DMS79 treated with DMSO at 0.1 percent for 48 hours (cell line): ENCODE data around the gene FGFBP2.

ENCODE experiments used
- DNase-seq: peaks from one replicate; lab custom pipeline; 2025; lab: John Stamatoyannopoulos, UW

The FGFBP2 gene

DNA sequence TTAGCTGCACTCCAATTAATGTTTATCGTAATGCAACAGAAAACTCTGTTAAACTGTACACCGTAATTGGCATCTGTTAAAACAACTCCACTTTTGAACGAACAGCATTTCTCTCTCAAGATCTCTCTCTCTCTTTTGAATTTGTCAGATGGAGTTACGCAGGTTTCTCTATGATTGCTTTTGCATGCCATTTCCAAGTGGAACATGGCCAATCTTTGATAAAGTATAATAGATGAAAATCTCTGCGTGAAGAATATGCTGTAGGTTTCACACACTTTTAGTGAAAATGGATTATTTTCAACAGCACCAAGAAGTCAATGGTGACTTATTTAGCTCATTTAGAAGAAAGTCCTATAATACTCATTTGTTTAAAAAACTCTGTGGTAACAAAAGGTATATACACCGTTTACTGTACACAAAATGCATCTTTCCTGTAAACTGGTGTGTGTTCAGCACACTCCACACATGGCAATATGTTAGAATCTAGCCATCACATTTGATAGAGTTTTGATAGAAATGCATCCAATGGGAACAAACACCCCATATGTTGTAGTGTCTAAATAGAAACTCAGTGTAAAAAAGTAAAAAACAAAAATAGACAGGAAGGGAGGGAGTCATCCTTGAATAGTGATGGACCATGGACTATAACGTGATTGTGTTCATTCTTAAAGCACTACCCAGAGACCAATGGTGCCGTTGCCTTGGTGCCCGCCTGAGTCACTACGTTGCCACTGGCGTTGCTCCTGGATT lies 5.8 kb upstream of the FGFBP2 start:
- peak; percentile 21 for DNase-seq

DNA sequence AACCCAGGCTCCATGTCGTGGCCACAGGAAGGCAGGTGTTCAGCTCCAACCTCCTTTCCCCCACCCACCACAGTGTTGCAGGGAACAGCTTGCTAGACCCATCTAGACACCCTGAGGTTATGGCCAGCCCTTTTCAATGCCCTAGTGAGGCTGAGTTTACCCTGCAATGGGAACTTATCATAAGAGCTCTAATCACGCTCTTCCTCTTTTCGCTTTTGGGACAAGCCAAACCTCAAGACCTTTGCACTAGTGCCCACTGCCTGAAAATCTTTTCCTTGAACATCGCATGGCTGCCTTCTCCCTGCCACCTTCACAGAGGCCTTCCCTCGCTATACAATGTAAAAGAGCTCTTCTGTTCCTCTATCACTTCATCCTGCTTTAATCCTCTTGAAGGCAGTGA lies 2.4 kb upstream of the FGFBP2 start:
- no peak for DNase-seq

DNA sequence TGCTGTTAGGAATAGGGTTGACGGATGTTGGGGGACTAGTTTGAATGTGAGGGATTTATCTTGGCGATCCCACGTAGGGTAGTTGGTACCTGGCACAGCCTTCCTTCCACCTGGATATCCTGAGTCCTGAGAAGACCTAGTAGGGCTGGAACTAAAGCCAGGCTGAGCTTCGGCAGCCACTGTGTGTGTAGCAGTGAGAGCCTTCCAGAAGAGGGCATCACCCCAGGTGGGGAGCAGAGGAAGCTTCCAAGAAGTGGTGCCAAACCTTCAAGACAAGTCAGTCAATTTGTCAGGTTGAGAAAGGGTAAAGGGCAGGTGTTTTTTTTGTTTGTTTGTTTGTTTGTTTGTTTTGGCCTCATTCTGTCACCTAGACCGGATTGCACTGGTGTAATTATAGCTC lies 1.2 kb upstream of the FGFBP2 start:
- no peak for DNase-seq

- DNase-seq: no peak
These were observed 601 bp upstream of the FGFBP2 start for GRCh38 chr4:15963576-15963975.

- DNase-seq: no peak
These were observed 1.0 kb downstream of the FGFBP2 start for GRCh38 chr4:15961781-15962510.

GRCh38 chr4:15958562-15958961 lies 4.4 kb downstream of the FGFBP2 start:
- no peak for DNase-seq

DNA sequence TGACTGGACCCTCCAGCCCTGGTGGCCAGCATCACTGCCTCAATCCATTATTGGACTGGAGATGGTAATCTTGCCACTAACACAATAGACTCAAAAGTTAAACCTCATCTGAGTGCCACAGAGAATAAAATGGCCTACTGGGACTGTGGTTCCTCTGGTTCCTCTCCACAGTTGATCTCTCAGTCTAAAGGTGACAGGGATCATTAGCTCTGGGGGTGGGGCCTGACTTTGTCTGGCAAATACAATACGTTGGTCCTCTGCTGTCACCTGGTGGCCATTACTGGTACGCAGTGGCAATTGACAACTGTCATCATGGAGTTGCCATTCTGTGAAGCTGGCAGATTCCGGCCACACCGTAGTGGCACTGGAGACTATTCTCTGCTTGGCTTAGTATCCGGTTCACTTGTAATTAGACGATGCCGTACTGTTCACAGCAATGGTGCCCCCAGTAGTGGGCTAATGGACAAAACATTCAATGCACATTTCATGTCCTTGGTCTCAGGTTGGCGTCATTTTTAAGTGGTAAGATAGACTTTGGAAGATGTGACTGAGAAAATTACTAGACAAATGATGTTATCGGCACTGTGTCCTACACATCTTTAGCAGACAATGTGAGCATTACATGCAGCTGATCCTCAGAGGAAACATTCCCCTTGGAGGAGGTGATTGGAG lies 6.7 kb downstream of the FGFBP2 start:
- peak; percentile 3 for DNase-seq

DNA sequence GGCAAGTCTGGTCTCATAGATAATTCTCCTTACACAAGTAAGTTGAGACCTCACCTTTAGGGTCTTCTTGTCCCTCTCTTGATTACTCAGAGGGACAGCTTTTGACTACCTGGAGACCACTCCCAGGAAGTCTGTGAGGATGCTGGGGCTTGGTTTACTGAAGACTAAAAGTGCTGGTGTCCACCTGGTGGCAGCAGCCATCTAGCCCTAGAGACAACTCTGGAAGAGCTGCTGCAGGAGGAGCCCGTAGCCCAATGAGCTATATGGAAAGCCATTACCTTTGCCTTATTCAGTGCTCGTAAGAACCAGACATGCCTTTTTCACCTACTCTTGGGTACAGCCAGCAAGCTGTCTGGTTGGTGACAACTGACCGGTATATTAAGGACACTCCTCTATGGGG lies 7.3 kb downstream of the FGFBP2 start:
- no peak for DNase-seq

DNA sequence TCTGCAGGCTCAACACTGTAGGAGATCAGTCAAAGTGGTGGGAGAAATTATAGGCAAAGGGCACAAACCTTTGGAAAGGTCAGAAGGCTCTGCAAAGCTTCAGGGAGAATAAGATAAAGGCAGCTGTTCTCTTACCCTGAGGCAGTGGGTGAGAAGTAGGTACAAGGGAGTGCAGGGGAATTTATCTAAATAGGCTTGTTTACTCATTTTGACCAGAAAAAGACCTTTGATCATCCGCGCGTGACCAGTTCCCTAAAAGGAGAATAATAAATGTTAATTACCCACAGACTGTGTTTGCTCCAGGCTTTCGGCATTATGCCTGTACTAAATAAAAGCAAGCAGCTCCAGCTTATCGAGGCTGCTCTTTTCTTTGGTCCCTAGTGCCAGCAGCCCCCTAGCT lies 9.3 kb downstream of the FGFBP2 start:
- DNase-seq: no peak

- no peak for DNase-seq
These were observed 11.2 kb downstream of the FGFBP2 start for GRCh38 chr4:15951781-15952180.

GRCh38 chr4:15948826-15949225 lies 14.1 kb downstream of the FGFBP2 start:
- DNase-seq: no peak

DNA sequence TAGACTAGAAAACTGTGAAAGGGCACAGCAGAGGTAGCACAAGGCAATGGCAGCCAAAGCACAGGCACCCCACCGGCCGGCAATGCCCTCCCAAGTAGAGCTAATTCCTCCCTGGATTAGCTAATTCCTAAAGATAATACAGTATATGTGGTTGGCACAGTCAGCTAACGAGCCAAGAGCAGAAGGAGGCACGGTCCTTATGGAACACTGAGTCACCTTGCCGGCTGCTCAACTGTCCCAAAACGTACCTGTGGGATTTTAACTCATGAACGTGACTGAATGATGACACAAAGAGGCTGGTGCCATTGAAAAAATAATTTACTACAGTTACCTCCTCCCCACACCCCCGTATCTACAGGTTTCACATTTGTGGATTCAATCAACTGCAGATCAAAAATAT lies 15.3 kb downstream of the FGFBP2 start:
- no peak for DNase-seq

DNA sequence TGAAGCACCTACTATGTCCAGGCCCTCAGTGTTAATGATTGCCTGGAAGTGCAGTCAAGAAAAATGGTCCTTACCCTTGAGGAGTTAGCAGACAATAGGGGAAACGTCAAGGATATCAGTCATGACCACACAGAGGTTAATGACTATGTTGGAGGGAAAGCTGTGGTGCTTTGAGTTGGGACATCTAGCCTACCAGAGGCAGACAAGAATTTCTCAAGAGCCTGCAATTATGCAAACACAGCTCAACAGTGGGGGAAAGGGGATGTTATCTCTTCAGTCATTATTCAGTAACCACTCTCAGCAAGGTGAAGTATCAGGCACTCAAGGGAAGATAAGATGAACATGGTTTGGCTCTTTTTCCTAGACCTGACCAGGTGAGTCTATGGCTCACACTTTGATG lies 17.5 kb downstream of the FGFBP2 start:
- DNase-seq: no peak

- no peak for DNase-seq
These were observed 18.1 kb downstream of the FGFBP2 start for GRCh38 chr4:15944895-15945294.

DNA sequence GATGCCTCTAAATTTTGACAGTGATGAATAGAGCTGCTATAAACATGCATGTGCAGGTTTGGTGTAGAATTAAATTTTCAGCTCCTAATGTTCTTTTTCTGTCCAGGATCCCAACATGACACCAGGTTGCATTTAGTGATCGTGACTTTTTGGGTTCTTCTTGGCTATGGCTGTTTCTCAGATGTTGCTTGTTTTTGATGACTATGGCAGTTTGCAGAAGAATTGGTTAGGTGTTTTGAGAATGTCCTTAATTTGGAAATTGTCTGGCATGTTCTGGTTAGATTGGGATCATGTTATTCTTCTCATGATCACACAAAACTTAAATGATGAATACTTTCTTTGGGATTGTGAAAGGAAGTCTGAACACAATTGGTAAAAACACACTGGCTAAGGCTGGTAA lies 20.7 kb downstream of the FGFBP2 start:
- no peak for DNase-seq

DNA sequence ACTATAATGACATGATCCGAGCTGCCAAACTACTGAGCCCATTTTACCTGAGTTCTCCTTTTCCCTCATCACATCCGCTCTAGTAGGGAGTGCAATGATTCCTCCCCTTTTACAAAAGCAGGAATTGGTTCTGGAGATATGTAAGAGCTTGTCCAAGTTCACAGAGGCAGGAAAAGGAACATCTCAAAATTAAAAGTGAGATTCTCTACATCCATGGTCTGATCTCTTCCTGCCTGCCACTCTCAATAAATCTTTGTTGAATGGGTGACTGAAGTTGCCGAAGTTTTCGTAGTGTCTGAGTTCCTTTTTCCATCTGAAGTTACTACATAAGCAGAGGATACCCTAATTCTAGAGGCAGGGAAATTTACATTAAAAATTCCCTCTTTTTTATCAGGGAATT lies 24.3 kb downstream of the FGFBP2 start, which contains the start of gene FGFBP1:
Gene FGFBP1, minus strand, starts transcription at position 101 of the 400 bp plus-strand sequence. CDS start 2,108 bp downstream, outside the sequence.
- no peak for DNase-seq

DNA sequence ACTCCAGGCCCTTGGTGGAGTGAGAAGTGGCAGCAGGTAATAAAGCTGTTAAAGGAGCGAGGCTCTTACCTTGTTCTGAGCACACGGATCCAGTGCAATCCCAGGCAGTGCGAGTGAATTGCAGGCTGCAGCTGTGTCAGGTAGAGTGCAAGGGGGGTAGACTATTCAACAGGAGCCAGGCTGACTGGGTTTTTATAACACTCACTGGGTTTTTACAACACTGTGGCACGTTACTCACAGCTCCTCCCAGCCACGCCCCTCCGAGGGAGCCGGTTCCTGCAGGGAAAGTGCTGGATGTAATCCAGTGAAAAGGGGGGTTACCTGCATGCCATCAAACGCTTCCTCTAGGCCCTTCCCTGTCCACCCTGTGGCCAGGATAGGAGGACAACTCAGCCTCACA lies 24.8 kb downstream of the FGFBP2 start:
- peak; percentile 32 for DNase-seq

DNA sequence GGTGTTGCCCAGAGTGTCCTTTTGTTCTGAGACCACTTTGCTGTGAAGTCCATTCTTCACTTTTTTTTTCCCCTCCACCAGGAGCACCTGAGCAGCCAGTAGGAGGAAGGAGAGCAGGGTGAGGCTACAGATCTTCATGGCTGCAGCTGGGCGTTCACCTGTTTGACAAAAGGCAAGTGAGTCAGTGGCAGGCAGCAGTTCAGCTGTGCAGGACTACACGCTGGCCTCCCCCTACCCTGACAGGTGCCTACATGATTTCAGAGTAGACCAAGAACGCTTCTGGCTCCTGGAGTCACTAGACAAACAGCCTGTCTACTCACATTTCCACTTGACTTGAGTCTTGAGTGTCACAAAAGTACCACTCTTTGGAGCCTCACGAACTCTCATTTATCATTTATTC lies 26.5 kb downstream of the FGFBP2 start:
- DNase-seq: peak; percentile 69

GRCh38 chr4:15935504-15936402 lies 27.2 kb downstream of the FGFBP2 start:
- peak; percentile 44 for DNase-seq

DNA sequence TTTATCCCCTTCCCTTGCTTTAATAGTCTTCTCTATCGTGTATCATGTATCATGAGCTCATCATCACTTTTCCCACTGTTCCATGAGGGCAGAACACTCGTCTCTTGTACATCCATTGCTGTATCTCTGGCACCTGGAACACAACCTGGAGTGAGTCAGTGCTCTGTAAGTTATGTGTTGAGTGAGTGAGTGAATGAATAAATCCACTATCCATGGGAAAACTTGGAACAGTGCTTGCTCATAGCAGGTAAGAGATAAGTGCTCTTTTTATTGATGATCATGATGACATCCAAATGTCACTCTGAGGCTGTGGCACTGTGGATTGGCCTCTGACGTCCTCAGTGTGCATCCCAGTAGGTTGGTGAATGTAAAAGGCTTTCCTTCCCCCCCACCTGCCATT lies 28.7 kb downstream of the FGFBP2 start:
- no peak for DNase-seq

- DNase-seq: no peak
These were observed 31.3 kb downstream of the FGFBP2 start for GRCh38 chr4:15931451-15932210.
